ENCODE measurements around the gene HBEGF.

Gene HBEGF

GRCh38 chr5:140324041-140324600 is 22.3 kb downstream of the HBEGF start:
- peak overlapping the region; percentile 98 for H3K27ac ChIP-seq
- no peak for TF ChIP-seq CTCF (conservative IDR thresholded peaks at IDR 0.05)
- TF ChIP-seq ZFX (IDR thresholded peaks at IDR 0.05): no peak

GRCh38 chr5:140322751-140323731 is 23.4 kb downstream of the HBEGF start:
- peak overlapping the region; percentile 98 for H3K27ac ChIP-seq

GRCh38 chr5:140321796-140322195 is 24.6 kb downstream of the HBEGF start:
- no peak for TF ChIP-seq CTCF (conservative IDR thresholded peaks at IDR 0.05)
- TF ChIP-seq ZFX (IDR thresholded peaks at IDR 0.05): 0 out of 2 replicates have a peak, but pooled peaks have one; percentile 13
- H3K27ac ChIP-seq: peak overlapping the region; percentile 98

More at GRCh38 chr5:140322751-140323731, 23.4 kb downstream of the HBEGF start:
- peak; percentile 33; the same call in 1 of the 2 replicates for TF ChIP-seq ZFX (IDR thresholded peaks at IDR 0.05)
- TF ChIP-seq CTCF (conservative IDR thresholded peaks at IDR 0.05): no peak

GRCh38 chr5:140319833-140320232 is 26.6 kb downstream of the HBEGF start:
- TF ChIP-seq ZFX (IDR thresholded peaks at IDR 0.05): no peak
- TF ChIP-seq CTCF (conservative IDR thresholded peaks at IDR 0.05): no peak

GRCh38 chr5:140318792-140319191 is 27.6 kb downstream of the HBEGF start:
- H3K27ac ChIP-seq: no peak overlapping the region
- TF ChIP-seq CTCF (conservative IDR thresholded peaks at IDR 0.05): no peak
- no peak for TF ChIP-seq ZFX (IDR thresholded peaks at IDR 0.05)

More at GRCh38 chr5:140319833-140320232, 26.6 kb downstream of the HBEGF start:
- no peak overlapping the region for H3K27ac ChIP-seq

- TF ChIP-seq CTCF (conservative IDR thresholded peaks at IDR 0.05): no peak
- no peak for TF ChIP-seq ZFX (IDR thresholded peaks at IDR 0.05)
- no peak overlapping the region for H3K27ac ChIP-seq
These were observed 28.5 kb downstream of the HBEGF start for GRCh38 chr5:140317859-140318258.

- no peak overlapping the region for H3K27ac ChIP-seq
- no peak for TF ChIP-seq CTCF (conservative IDR thresholded peaks at IDR 0.05)
- TF ChIP-seq ZFX (IDR thresholded peaks at IDR 0.05): no peak
These were observed 33.6 kb downstream of the HBEGF start for GRCh38 chr5:140312791-140313189.

Measured in C4-2B (cell line).